K562 (cell line): ENCODE data around the gene AIRE.

Source experiments
- HCFC1 ChIP-seq: IDR thresholded peaks from 2 replicates; pipeline ENCODE4 v1.6.1; 2012; ENCODE audit warnings: low read depth, low read length, improper control_type of control experiment
- MAX ChIP-seq: sonication (generic); formaldehyde crosslinking; IDR thresholded peaks from 2 replicates; pipeline ENCODE4 v1.9.0; 2022; ENCODE audit warnings: mild to moderate bottlenecking, missing genetic modification reagents
- MYNN ChIP-seq, 2 experiments: sonication (generic); formaldehyde crosslinking in 1 of 2; IDR thresholded peaks; 2 replicates each; pipeline versions ENCODE4 v1.5.0 to v1.6.1; 2016 to 2020; ENCODE audit warnings: antibody characterized with exemption in 1 of 2, missing genetic modification reagents in 1 of 2
- YY1 ChIP-seq, 3 experiments: IDR thresholded peaks; 2 replicates each; pipeline ENCODE4 v1.6.1; 2011; ENCODE audit warnings: low read length in 2 of 3, mild to moderate bottlenecking in 2 of 3, moderate library complexity in 2 of 3, borderline replicate concordance in 1 of 3, control low read depth in 1 of 3, low read depth in 1 of 3; ENCODE audit not compliant: insufficient read depth in 3 of 3, insufficient replicate concordance in 2 of 3, control insufficient read depth in 1 of 3, insufficient read length in 1 of 3; ENCODE audit errors: extremely low read depth in 1 of 3
- ZNF124 ChIP-seq: sonication (generic); formaldehyde crosslinking; IDR thresholded peaks from 2 replicates; pipeline ENCODE4 v1.8.1; 2022; ENCODE audit warnings: missing genetic modification reagents

DNA sequence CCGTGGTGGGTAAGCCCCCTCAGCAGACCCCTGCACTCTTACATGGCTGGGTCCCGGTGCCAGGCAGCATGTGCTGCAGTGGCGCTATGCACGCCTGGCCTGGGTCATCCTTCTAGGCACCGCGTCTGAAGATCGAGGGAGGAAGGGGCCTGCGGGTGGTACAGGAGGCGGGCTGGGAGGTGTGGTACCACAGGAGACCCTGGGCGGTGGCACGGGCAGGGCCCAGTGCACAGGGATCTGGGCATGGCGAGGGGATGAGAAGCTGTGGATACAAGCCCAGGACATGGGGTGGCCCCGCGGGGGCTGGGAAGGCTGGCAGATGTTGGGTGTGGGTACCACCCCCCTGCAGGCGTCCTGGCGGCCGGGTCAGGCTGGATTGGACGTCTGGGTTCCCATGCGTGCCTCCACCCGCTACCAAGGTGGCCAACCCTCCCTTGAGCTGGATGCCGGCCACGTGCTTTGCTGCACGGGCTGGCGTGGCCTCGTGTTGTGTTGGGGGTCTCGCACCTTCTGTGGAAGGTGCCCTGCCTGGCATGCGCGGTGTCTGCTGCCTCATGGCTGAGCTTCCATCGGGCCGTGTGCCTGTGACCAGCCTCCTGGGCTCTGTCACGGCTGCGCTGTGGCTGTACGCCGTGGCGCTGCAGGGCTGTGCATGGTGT lies 33.9 kb downstream of the AIRE start:
- no peak for TF ChIP-seq YY1 (IDR thresholded peaks at IDR 0.05; ENCODE audit: borderline replicate concordance in 1 of 3, control insufficient read depth in 1 of 3, extremely low read depth in 1 of 3, insufficient read depth in 3 of 3, insufficient read length in 1 of 3, insufficient replicate concordance in 2 of 3, low read depth in 1 of 3, low read length in 2 of 3)
- TF ChIP-seq MAX (CRISPR knock-in tag) = no peak
- no peak for TF ChIP-seq ZNF124 (CRISPR knock-in tag)
- no peak for TF ChIP-seq MYNN (IDR thresholded peaks at IDR 0.05)
- TF ChIP-seq MYNN (CRISPR knock-in tag; IDR thresholded peaks at IDR 0.05) = no peak
- TF ChIP-seq HCFC1 = no peak
